Stimulated activated naive CD8-positive, alpha-beta T cell treated with anti-CD3 and anti-CD28 coated beads, Interleukin-15, amount 100 ng/mL, for 72 hours (primary cell): Measurements from ENCODE around the gene SDSL.

Experiments used
- ATAC-seq: fragments of 150-1000 bp; cut with Tn5 transposase; 2 replicates; pipeline ENCODE4 v1.10.0; 2021; ENCODE audit warnings: mild to moderate bottlenecking, moderate library complexity
- DNase-seq, 2 donors: peaks; one replicate each; pipeline ENCODE4 v3.0.0; 2021 to 2022
- H3K27ac Mint-ChIP-seq, 2 donors: one replicate each; pipeline ENCODE4 v1.8.0; 2022; ENCODE audit warnings: mild to moderate bottlenecking in 2 of 2, mixed read lengths in 2 of 2, moderate library complexity in 2 of 2
- H3K27me3 Mint-ChIP-seq: one replicate; pipeline ENCODE4 v1.8.0; 2022; ENCODE audit warnings: mixed read lengths
- H3K4me1 Mint-ChIP-seq: one replicate; pipeline ENCODE4 v1.8.0; 2022; ENCODE audit warnings: mild to moderate bottlenecking, mixed read lengths
- H3K4me3 Mint-ChIP-seq, 2 donors: one replicate each; pipeline ENCODE4 v1.8.0; 2022; ENCODE audit warnings: mild to moderate bottlenecking in 2 of 2, mixed read lengths in 2 of 2, moderate library complexity in 1 of 2
- H3K9me3 Mint-ChIP-seq, 2 donors: one replicate each; pipeline ENCODE4 v1.8.0; 2022; ENCODE audit warnings: mixed read lengths in 2 of 2

Gene SDSL

GRCh38 chr12:113403435-113404415 is 18.5 kb upstream of the SDSL start, which contains the start of gene SDS:
SDS (minus strand) TSS chr12:113403887; CDS start chr12:113399708, 4,179 bp downstream.
- no peaks in the 10 kb centered on the region for H3K4me1 Mint-ChIP-seq
- H3K4me3 Mint-ChIP-seq: no peak within 1 kb of the TSS
- H3K27ac Mint-ChIP-seq: no peak within 1 kb of the TSS
- DNase-seq (no peak), ATAC-seq (no peak)
- H3K9me3 Mint-ChIP-seq: no peaks in the 10 kb centered on the region
- peaks cover 15% of the 10 kb centered on the region for H3K27me3 Mint-ChIP-seq

- Mint-ChIP-seq H3K4me3 (no peak overlapping the region), H3K9me3 (no peaks in the 10 kb centered on the region), H3K27me3 (peaks cover 15% of the 10 kb centered on the region), H3K27ac (no peak overlapping the region), H3K4me1 (no peaks in the 10 kb centered on the region)
- ATAC-seq (no peak), DNase-seq (no peak)
Observed at GRCh38 chr12:113405694-113406093, 16.5 kb upstream of the SDSL start.

GRCh38 chr12:113407931-113408600 is 14.1 kb upstream of the SDSL start:
- ATAC-seq: no peak

GRCh38 chr12:113408756-113409298 is 13.4 kb upstream of the SDSL start:
- no peak for DNase-seq
- Mint-ChIP-seq H3K27me3 (peaks cover 11% of the 10 kb centered on the region), H3K27ac (no peak overlapping the region)

More at GRCh38 chr12:113407931-113408600, 14.1 kb upstream of the SDSL start:
- Mint-ChIP-seq H3K4me3 (no peak overlapping the region), H3K27me3 (peaks cover 15% of the 10 kb centered on the region), H3K4me1 (no peaks in the 10 kb centered on the region), H3K27ac (no peak overlapping the region), H3K9me3 (no peaks in the 10 kb centered on the region)
- DNase-seq: no peak

DNA sequence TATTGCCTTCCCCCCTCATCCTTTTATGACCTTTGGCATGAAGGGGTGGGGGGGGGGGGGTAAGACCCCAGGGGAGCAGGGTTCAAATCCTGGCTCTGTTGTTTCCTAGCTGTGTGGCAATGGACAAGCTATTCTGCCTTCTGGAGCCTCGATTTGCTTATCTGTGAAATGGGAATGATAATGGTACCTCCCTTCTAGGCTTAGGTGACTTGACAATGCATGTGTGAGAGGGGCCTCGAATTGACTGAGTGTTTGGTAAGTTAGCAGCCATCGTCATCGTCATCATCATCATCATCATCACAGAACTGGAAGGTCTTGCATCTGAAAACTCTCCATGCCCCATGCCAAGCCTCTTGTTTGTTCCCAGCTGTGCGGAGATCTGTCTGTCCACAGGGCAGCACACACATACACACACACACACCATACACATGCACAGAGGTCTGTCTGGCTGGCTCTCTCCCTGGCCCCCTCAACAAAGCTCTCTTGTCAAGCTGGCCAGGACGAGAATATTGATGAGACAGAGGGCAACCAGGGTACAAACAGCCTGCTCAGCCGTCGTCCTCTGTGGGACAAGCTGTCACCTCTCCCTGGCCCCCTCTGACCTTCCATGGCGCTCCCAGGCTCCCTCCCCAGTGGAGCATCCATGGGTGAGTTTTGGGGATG is 12.6 kb upstream of the SDSL start:
- ATAC-seq (no peak), DNase-seq (no peak)
- Mint-ChIP-seq H3K27me3 (peaks cover 3% of the 10 kb centered on the region), H3K9me3 (no peaks in the 10 kb centered on the region), H3K27ac (no peak overlapping the region), H3K4me3 (no peak overlapping the region), H3K4me1 (no peaks in the 10 kb centered on the region)

More at GRCh38 chr12:113408756-113409298, 13.4 kb upstream of the SDSL start:
- Mint-ChIP-seq H3K4me1 (no peaks in the 10 kb centered on the region), H3K4me3 (no peak overlapping the region), H3K9me3 (no peaks in the 10 kb centered on the region)
- ATAC-seq: no peak

DNA sequence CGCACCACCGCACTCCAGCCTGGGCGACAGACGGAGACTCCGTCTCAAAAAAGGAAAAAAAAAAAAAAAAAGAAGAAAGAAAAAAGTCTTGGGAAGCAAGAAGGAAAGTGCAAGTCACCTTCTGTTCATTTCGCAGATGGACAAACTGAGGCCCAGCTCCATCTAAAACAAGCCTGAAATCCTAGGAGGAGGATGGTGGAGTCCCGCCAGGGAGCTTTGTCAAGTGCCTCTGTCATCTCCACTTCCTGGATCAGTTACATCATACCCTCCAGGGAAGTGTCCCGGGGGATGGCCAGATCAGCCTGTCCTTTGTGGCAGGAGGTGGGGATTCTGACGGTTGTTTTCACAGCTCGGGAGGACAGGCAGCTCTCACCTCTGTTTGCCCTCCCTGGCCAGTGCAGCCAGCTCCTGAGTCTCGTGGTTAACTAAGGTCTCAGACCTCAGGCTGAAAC is 8.7 kb upstream of the SDSL start:
- DNase-seq: no peak
- peaks cover 8% of the 10 kb centered on the region for H3K27me3 Mint-ChIP-seq
- no peak for ATAC-seq
- H3K27ac Mint-ChIP-seq: no peak overlapping the region
- H3K4me3 Mint-ChIP-seq: no peak overlapping the region
- H3K9me3 Mint-ChIP-seq: no peaks in the 10 kb centered on the region
- H3K4me1 Mint-ChIP-seq: no peaks in the 10 kb centered on the region

DNA sequence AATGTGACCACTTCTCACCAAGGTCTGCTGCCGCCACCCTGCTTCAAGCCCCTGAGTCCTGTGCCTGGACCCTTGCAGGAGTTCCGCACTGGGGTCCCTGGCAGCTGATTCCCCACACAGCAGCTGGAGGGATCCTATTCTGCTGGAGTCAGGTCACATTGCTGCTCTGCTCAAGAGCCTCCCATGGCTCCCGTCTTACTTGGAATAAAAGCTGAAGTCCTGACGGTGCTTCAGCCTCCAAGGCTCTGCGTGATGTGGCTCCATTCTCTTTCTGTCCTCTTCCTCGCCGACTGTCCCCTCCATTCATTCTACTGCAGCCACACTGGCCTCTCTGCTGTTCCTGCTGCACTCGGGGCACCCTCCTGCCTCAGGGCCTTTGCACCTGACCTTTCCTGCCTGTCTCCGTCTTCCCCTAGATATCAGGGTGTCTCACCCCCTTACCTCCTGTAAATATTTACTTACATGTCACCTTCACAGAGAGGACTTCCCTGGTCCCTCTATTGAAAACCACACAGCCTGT is 7.6 kb upstream of the SDSL start:
- Mint-ChIP-seq H3K4me1 (no peaks in the 10 kb centered on the region), H3K9me3 (no peaks in the 10 kb centered on the region), H3K4me3 (no peak overlapping the region), H3K27me3 (peaks cover 8% of the 10 kb centered on the region), H3K27ac (no peak overlapping the region)
- ATAC-seq: no peak
- no peak for DNase-seq

- no peak for ATAC-seq
- no peak overlapping the region for H3K4me3 Mint-ChIP-seq
- H3K27me3 Mint-ChIP-seq: peaks cover 8% of the 10 kb centered on the region
- no peak for DNase-seq
- H3K4me1 Mint-ChIP-seq: no peaks in the 10 kb centered on the region
- no peak overlapping the region for H3K27ac Mint-ChIP-seq
- H3K9me3 Mint-ChIP-seq: no peaks in the 10 kb centered on the region
Observed at GRCh38 chr12:113416091-113416754, 6.0 kb upstream of the SDSL start.

DNA sequence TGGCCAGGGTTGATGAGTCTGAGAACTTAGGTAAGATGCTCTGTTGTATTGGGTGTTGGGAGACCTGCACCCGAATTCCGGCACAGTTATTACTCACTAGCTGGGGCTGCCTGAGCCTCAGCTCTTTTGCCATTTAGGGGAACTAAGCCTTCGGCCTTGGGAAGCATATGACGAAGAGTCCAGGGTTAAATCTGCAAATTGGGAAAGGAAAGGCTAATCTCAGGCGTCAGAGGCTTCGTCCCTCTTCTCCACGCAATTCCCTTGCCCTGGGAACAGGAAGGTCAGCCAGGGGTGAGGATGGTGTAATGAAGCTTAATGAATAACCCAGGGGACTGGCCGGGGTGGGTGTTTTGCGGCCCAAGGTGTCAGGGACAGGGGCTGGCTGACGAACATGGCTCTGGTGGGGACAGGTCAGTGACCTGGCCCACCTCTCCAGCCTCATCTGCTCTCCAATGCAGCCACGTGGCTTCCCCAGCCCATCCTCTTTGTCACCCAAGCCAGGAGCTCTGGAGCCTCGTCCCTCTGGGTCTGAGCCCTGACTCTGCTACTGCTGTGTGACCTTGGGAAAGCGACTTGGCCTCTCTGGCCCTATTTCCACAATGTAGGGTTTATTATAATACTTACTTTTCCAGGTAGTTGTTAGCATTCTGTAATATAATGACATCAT is 3.8 kb upstream of the SDSL start:
- H3K4me1 Mint-ChIP-seq: peaks cover 11% of the 10 kb centered on the region
- peaks cover 18% of the 10 kb centered on the region for H3K27me3 Mint-ChIP-seq
- no peak overlapping the region for H3K4me3 Mint-ChIP-seq
- H3K27ac Mint-ChIP-seq: no peak overlapping the region
- DNase-seq (no peak), ATAC-seq (no peak)
- no peaks in the 10 kb centered on the region for H3K9me3 Mint-ChIP-seq

DNA sequence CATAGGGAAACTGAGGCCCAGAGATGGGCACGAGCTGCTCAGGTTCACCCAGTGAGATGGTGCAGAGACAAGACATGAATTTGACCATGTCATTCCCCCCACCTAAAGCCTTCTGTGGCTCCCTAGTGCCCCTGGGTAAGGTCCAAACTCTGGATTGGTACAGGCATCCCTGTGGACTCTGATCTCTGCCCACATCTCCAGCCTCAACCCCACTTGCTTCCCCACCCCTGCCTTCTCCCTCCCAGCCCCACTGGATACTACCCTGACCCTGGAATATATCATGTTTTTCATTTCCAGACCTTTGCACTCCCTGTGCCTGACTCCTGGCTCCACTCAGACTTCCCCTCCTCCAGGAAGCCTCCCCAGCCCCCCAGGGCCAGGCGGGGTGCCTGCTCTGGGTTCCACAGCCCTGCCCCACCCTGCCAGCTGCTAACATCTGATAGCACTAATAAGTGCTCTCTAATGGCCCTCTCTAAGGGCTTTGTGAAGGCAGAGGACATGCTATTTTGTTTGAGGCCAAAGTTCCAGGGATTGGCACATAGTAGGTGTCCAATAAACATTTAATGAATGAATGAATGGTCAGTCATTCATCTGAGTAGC is 1.1 kb upstream of the SDSL start:
- Mint-ChIP-seq H3K4me3 (peak overlapping the region in 1 of 2 donors; percentile 26), H3K27me3 (peaks cover 18% of the 10 kb centered on the region), H3K27ac (no peak overlapping the region), H3K4me1 (peaks cover 15% of the 10 kb centered on the region), H3K9me3 (no peaks in the 10 kb centered on the region)
- no peak for DNase-seq
- ATAC-seq: no peak

DNA sequence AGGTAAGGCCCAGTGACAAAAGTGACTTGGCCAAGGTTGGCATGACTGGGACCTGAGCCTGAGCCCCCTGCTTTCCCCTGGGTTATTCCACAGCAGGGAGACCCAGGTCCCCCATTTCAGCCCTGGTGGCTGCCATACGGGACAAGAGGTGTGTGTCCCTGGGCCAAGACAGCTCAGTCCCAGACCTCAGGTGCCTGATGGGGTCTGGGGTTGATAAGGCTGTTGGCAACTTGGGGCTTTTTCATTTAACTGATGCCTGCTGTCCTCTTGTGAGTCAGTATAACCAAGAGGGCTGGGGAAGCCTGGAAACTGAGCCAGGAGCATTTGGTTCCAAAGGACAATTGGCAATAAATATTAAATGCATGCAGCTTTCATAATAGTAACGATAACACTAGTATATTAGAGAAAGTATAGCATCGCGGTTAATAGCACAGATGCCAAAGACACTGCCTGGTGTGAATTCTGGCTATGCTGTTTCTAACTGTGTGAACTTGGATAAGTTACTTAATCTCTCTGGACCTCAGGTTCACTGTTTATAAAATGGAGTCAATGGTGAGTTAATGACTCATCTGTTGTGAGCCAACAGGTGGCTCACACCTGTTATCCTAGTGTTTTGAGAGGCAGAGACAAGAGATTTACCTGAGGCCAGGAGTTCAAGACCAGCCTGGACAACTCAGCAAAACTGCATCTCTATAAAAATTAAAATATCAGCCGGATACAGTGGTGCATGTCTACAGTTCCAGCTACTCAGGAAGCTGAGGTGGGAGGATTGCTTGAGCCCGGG is 898 bp downstream of the SDSL start:
- no peak for ATAC-seq
- Mint-ChIP-seq H3K27ac (no peak overlapping the region), H3K4me3 (peak overlapping the region in 1 of 2 donors; percentile 97)

GRCh38 chr12:113424456-113424855 is 2.3 kb downstream of the SDSL start:
- peaks cover 17% of the 10 kb centered on the region for H3K4me1 Mint-ChIP-seq
- ATAC-seq (no peak), DNase-seq (no peak)
- H3K27ac Mint-ChIP-seq: no peak overlapping the region
- H3K4me3 Mint-ChIP-seq: no peak overlapping the region
- peaks cover 25% of the 10 kb centered on the region for H3K27me3 Mint-ChIP-seq
- H3K9me3 Mint-ChIP-seq: no peaks in the 10 kb centered on the region

More for the DNA sequence above, 898 bp downstream of the SDSL start:
- Mint-ChIP-seq H3K27me3 (peaks cover 18% of the 10 kb centered on the region), H3K9me3 (no peaks in the 10 kb centered on the region), H3K4me1 (peaks cover 17% of the 10 kb centered on the region)
- DNase-seq: no peak
